Activated CD4-positive, CD25-positive, alpha-beta regulatory T cell (primary cell): ENCODE measurements around the gene E4F1.
"Not testable (repeated sequence)": the region's sequence is repeated elsewhere in the genome, so short reads cannot be mapped to it uniquely, and the experiment has no call there.

Experiments
- DNase-seq, 4 experiments: peaks; one replicate each; lab custom pipeline; 2025; lab: John Stamatoyannopoulos, UW

The E4F1 gene

DNA sequence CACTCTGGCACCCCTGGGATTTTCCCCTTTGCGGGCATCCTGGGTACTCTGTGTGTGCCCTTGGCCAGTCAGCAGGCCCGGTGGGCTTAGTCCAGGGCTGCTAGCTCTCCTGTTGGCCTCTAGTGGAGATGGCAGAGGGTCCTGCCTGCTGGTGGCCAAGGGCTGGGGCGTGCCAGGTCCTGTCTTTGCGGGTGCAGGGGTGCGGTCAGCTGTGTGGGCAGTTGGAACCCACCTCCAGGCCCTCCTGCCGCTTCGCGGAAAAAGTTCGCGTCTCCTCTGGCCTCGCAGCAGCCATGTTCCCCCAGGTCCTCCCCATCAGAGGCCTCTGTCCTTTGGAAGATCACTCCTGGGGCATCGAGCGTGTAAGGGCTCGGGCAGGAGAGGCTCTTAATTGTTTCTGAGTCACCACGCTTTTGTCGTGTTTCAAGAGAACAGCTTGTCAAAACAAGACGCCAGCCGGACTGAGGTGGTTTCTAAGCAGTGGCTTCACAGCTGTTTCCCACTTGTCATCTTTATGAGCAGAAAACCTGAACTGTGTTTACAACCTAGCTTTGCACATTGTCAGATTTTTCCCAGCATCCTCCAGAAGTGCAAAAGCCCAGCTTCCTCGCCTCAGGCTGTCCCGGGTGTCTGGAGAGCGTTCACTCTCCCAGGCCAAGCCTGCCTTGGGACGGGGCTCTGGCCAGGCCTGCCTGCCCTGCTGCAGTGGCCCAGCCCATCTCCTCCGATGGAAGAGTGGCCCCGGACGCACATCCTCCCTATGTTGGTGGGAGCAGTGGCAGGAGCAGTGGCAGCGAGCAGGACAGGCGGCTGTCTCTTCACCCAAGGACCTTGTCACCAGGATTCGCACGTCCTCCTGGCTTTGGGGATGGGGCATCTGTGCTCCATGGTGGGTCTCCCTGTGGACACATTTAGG lies 7.9 kb downstream of the E4F1 start:
- DNase-seq = no peak

DNA sequence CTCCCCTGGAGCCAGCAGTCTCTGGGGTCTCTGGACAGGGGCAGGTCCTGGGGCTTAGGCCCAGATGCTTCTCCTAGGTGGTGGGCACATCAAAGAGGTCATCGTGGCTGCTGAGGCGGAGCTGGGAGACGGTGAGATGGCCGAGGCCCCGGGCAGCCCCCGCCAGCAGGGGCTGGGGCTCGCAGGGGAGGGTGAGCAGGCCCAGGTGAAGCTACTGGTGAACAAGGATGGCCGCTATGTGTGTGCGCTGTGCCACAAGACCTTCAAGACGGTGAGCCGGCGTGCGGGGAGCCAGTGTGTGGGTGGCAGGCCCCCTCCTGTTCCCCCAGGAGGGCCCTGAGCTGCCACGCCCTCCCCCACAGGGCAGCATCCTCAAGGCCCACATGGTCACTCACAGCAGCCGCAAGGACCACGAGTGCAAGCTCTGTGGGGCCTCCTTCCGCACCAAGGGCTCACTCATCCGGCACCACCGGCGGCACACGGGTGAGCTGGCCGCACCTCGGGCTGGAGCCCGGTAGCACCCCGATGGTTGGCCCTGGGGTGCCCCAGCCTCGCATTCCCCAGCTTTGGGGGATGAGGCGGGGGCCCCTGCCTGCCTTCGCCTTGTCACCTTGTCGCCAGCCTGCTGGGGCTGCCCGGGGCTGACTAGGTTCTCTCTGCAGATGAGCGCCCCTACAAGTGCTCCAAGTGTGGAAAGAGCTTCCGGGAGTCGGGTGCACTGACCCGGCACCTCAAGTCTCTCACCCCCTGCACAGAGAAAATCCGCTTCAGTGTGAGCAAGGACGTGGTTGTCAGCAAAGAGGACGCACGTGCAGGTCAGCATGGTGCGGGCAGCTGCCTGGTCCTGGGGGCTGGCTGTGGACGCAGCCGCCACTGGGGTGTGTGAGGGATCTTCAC lies 9.0 kb downstream of the E4F1 start:
- DNase-seq = no peak

DNA sequence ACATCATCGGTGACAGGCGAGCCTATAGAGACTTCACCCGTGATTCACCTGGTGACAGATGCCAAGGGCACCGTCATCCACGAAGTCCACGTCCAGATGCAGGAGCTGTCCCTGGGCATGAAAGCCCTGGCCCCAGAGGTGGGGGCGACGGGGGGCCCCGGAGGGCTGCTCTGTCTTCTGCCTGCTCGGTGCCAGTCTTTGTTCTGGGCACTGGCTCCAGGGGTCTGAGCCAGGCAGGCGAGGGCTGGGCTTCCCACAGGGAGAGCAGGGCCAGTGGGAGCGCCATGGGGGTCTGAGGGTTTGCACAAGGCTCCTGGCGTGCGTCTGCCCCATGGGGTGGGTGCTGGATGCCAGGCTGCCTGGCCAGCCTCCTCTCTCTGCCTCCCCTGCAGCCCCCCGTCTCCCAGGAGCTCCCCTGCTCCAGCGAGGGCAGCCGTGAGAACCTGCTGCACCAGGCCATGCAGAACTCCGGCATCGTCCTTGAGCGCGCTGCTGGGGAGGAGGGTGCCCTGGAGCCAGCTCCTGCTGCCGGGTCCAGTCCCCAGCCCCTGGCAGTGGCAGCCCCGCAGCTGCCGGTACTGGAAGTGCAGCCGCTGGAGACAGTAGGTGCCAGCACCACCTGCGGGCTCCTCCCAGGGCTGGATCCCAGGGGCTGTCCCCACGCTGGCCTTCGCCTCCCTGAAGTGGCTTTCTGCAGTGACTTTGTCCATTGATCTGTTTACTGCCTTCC lies 9.8 kb downstream of the E4F1 start:
- no peak for DNase-seq

DNA sequence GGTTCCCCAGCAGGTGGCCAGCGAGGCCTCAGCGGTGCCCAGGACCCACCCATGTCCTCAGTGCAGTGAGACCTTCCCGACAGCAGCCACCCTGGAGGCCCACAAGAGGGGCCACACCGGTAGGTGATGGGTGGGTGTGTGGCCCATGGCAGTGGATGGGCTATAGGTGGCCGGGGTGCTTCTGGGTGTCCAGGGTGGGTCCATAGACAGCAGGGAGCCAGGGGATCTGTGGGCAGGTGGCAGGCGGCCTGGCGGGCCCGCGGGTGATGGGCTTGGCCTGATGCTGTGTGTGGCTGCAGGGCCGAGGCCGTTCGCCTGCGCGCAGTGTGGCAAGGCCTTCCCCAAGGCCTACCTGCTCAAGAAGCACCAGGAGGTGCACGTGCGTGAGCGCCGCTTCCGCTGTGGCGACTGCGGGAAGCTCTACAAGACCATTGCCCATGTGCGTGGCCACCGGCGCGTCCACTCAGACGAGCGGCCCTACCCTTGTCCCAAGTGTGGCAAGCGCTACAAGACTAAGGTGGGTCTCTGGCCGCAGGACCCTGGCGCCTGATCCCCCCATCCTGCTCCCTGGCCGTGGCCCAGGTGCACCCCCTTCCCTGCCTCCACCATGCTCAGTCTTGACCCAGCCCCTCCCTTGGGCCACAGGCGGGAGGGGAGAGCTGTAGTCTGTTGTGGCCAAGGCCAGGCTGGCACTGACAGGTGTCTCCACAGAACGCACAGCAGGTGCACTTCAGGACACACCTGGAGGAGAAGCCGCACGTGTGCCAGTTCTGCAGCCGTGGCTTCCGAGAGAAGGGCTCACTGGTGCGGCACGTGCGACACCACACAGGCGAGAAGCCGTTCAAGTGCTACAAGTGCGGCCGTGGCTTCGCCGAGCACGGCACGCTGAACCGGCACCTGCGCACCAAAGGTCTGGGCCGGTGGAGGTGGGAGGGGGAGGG lies 10.8 kb downstream of the E4F1 start:
- no peak for DNase-seq

DNA sequence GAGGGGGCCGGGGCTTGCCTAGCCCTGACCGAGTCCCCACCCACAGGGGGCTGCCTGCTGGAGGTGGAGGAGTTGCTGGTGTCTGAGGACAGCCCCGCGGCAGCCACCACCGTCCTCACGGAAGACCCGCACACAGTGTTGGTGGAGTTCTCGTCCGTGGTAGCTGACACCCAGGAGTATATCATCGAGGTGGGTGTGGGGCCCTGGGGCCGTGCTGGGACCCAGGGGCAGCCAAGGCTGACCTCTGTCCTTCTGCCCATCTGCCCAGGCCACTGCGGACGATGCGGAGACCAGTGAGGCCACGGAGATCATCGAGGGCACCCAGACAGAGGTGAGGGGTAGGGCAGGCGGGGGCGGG lies 11.4 kb downstream of the E4F1 start:
- no peak for DNase-seq

DNA sequence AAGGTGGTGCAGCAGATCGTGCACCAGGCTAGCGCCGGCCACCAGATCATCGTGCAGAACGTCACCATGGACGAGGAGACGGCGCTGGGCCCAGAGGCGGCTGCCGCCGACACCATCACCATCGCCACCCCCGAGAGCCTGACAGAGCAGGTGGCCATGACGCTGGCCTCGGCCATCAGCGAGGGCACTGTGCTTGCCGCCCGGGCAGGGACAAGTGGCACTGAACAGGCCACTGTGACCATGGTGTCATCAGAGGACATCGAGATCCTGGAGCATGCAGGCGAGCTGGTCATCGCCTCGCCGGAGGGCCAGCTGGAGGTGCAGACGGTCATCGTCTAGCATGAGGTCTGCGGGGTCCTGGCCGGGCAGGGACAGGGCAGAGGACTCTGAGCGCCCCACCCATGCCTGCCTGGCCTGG lies 11.9 kb downstream of the E4F1 start:
- DNase-seq = no peak

DNA sequence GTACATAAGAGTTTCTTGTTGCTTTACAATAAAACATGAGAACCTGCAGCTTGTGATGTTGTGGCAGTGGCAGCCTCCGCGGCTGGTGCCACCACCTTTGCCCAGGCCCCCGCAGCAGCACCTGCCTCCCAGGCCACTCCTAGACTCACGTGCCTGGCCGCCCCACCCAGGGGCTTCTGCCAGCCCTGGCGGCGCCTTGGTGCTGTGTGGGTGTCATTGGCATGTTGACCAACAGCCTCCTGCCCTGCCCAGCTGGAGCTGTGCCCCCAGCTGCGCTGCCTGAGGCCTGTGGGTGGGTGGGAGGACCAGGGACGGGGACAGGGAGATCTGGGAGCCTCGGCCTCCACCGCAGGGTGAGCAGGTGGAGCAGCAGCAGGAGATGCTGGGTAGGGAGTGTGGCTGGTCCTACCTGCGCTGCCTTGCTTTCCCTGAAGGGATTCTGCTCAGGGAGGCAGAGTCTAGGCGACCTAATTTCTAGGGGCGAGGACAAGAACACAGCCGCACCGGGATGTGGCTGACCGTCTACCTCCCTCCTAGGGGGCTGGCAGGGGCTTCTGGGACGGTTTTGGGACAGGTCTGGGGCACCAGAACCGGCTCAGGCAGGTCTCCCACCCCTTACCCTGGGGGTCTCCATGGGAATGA lies 12.4 kb downstream of the E4F1 start:
- no peak for DNase-seq

DNA sequence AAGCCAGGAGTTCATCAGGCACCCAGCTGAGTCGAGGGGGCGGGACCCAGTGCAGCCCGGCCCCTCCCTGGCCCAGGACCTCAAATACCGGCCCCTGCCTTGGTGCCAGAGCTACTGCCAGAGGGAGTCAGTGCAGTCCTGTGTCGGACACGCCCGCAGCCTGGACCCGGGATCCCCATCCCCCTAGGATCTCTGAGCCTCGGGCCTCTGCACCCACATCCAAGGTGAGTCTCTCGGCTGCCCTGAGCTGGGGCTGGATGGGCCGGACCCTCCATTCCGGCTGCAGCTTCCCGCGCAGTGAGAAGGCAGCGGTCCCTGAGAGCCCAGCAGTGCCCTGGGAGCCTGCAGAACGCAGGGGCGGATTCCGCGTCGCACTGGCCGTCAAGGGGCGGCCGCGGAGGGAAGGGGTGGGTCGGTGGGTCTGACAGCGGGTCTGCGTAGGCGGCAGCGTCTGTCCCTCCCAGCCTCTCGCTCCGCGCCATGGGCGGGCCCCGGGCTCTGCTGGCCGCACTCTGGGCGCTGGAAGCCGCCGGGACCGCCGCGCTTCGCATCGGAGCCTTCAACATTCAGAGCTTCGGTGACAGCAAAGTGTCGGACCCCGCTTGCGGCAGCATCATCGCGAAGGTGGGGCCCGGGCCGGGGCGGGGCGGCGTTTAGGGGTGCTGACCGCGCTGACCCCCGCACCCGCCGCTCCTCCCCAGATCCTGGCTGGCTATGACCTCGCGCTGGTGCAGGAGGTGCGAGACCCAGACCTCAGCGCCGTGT lies 13.1 kb downstream of the E4F1 start, which contains the start of gene DNASE1L2:
TSS of gene DNASE1L2 (plus strand) at position 108 of the 765 bp plus-strand sequence. CDS start at position 481, 373 bp downstream.
- no peak for DNase-seq

DNA sequence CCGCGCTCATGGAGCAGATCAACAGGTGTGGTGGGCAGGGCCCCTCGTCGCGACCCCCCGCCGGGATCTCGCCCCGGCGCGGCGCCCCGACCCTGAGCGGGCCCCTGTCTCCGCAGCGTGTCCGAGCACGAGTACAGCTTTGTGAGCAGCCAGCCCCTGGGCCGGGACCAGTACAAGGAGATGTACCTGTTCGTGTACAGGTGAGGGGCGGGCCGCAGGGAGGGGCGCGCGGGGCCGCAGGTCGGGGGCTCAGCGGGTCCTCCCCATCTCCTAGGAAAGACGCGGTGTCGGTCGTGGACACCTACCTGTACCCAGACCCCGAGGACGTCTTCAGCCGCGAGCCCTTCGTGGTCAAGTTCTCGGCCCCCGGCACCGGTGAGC lies 13.7 kb downstream of the E4F1 start:
- DNase-seq = no peak

DNA sequence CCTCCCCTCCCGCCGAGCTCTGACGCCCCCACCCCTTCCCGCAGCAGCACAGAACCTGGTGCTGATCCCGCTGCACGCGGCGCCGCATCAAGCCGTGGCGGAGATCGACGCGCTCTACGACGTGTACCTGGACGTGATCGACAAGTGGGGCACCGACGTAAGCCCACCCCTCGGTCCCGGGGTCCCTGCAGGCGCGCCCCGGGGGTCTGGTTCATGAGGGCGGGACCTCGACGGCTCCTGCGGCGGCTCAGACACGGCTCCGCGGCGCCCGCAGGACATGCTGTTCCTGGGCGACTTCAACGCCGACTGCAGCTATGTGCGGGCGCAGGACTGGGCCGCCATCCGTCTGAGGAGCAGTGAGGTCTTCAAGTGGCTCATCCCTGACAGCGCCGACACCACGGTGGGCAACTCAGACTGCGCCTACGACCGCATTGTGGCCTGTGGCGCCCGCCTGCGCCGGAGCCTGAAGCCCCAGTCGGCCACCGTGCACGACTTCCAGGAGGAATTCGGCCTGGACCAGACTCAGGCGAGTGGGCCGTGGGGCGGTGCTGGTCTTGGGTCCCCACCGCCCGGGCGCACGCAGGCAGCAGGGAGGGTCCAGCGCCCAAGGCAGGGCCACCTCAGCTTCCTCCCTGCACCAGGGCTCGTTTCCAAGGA lies 14.2 kb downstream of the E4F1 start:
- no peak for DNase-seq

DNA sequence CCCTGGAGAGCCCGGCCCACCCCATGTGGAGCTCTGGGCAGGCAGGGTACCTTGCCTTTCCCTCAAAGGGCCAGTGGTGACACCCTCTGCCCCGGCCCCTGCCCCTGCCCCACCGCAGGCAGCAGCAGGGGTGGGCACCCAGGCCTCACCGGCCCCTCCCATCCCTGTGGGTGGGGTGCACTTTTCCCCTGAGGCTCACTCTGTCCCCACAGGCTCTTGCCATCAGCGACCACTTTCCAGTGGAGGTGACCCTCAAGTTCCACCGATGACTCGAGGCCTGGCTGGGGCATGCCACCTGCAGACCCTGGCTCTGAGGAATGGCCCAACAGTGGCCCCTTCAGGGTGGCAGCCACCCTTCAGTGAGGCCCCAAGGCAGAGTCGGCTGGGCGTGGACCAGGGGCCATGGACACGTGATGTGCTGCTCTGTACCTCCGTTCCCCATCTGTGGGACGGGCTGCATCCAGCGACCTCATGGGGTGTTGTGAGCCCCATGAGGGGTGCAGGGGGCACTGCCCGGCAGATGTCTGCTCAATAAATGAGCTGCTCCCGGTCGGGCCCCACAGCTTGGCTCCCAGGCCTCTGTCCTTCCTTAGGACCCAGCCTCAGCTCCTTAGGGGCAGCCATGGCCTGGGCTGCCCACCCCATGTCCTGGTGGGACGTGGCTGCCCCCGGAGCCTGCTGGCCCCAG lies 14.9 kb downstream of the E4F1 start:
- no peak for DNase-seq

DNA sequence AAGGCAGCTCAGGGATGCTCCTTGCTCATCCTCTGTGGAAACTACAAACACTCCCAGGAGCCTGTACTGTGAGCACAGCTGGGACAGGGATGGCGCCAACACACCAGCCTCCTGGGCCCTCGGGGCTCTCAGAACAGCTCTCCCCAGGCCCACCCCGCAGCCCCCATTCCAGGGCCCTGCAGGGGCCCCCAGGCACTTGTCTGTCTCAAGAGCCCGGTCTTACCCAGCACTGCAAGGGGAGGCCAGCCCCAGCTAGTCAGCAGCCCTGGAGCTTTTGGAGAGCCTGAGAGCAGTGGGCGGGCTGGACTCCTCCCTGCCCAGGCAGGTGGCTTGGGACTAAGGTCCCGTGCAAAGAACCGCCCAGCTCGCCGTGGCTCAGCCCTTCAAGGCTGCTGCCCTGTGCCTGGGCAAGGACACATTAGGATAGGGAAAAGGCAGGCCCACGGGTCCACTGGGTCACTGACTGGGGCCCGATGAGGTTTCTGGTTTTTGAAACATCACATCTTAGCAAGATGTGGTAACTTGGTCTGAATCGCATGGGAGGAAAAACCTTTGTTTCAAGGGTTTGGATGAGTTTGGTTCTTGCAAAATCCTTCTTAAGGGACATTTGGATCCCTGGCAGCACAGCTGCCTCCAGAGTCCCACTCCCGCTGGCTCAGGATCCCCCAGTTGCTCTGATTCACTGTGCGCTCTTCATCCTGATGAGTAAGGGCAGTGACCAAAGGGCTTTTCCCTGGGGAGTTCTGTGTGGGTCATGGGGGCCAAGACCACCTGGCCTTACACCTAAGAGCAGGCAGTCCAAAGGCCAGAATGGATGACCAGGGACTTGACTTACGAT lies 15.7 kb downstream of the E4F1 start:
- no peak for DNase-seq

DNA sequence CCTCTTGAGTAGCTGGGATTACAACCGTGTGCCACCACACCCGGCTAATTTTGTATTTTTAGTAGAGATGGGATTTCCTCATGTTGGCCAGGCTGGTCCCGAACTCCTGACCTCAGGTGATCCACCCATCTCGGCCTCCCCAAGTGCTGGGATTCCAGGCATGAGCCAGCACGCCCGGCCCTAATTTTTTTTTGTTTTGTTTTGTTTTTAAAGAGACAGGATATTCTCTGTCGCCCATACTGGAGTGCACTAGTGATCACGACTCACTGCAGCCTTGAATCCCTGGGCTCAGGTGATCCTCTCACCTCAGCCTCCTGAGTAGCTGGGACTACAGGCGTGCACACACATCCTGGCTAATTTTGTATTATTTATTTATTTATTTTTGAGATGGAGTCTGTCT lies 16.9 kb downstream of the E4F1 start:
- DNase-seq = not testable (repeated sequence)

DNA sequence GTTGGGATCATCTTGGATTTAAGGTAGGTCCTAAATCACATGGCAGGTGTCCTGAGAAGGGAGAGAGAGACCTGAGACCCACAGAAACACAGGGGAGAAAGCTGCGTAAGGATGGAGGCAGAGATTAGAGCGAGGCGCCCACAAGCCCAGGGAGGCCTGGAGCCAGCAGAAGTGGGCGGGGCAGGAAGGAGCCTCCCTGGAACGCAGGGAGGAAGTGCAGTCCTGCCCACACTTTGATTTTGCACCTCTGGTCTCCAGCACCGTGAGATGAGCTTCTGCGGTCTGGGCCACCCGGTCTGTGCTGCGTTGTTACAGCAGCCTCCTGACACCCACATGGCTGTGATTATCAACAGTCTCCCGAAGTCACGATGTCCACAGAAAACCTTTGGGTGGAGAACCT lies 19.2 kb downstream of the E4F1 start:
- DNase-seq = no peak

DNA sequence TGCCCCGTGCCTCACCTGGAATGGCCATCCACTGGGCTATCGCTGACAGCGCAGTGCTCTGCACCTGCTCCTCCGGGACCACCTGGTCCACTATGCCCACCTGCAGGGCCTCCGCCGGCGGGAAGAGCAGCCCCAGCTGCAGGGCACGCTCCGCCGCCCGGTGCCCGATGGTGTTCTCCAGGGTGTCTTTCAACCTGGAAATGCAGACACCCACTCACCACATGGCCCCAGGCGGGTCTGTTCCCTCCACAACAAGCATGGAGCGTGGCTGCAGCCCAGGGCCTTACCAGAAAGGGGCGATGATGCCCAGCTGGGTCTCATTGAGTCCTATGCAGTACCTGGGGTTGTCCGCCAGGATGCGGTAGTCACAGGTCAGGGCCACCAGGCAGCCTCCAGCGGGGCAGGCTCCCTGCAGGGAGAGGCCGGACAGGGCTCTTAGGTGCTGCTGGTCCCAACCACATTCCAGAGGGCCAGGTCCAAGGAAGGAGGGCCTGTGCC lies 19.7 kb downstream of the E4F1 start:
- DNase-seq = no peak

DNA sequence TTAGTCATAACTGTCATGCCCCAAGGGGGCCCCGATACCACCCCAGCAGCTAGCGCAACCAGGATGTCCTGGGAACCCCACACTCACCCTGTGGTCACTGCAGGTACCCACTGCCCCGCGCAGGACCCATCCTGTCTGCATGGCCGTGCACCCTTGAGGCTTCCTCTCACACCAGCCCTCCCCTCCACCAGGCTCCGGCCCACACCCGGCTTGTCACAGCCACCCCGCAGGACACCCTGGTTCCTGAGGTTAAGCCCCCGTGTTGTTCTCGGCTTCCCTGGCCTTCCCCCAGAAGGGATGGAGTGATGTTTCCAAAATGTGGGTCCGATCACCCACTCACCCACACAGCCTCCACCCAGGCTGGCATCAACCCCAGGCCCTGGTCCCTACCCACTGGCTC lies 20.4 kb downstream of the E4F1 start:
- DNase-seq = no peak

DNA sequence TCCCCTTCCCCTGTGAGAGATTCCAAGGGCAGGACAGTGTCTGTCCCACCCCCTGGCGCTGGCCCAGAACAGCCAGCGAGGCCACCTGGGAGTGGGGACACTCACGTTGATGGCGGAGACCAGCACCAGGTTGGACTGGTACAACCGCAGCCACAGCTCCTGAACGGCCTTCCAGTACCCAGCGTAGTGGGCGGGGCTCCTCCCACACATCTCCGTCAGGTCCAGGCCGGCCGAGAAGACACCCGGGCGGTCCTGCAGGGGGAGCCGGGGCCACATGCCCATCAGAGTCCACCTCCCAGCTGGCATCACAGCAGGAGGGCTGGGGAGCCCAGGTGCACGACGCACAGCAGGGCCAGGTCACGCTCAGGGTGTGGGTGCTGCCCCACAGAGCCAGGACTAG lies 20.9 kb downstream of the E4F1 start:
- DNase-seq = no peak
